Measurements from ENCODE around the gene ATG4C.
"Not testable (repeated sequence)": the region's sequence is repeated elsewhere in the genome, so short reads cannot be mapped to it uniquely, and the experiment has no call there.

Gene ATG4C

GRCh38 chr1:62774971-62775595 is 8.8 kb upstream of the ATG4C start:
- DNase-seq (ENCODE audit: low spot score), result peak; percentile 7

- DNase-seq (ENCODE audit: low spot score), result no peak
Measured at GRCh38 chr1:62778208-62778607, 5.7 kb upstream of the ATG4C start.

GRCh38 chr1:62781841-62782543 is 1.9 kb upstream of the ATG4C start:
- DNase-seq (ENCODE audit: low spot score), result peak; percentile 45

GRCh38 chr1:62782544-62783212 is 1.3 kb upstream of the ATG4C start:
- DNase-seq (ENCODE audit: low spot score), result peak; percentile 20

GRCh38 chr1:62784509-62785365 is 805 bp downstream of the ATG4C start:
- DNase-seq (ENCODE audit: low spot score), result peak; percentile 46

GRCh38 chr1:62790716-62791115 is 6.8 kb downstream of the ATG4C start:
- no peak for DNase-seq (ENCODE audit: low spot score)

- no peak for DNase-seq (ENCODE audit: low spot score)
Measured at GRCh38 chr1:62794053-62794452, 10.1 kb downstream of the ATG4C start.

- no peak for DNase-seq (ENCODE audit: low spot score)
Measured at GRCh38 chr1:62796221-62796620, 12.3 kb downstream of the ATG4C start.

GRCh38 chr1:62799688-62800087 is 15.8 kb downstream of the ATG4C start:
- no peak for DNase-seq (ENCODE audit: low spot score)

GRCh38 chr1:62800281-62800680 is 16.3 kb downstream of the ATG4C start:
- DNase-seq (ENCODE audit: low spot score), result no peak

GRCh38 chr1:62800825-62801306 is 16.9 kb downstream of the ATG4C start:
- DNase-seq (ENCODE audit: low spot score), result peak; percentile 9

GRCh38 chr1:62809788-62810187 is 25.9 kb downstream of the ATG4C start:
- DNase-seq (ENCODE audit: low spot score), result no peak

- no peak for DNase-seq (ENCODE audit: low spot score)
Measured at GRCh38 chr1:62810420-62811274, 26.7 kb downstream of the ATG4C start.

- no peak for DNase-seq (ENCODE audit: low spot score)
Measured at GRCh38 chr1:62823556-62823955, 39.6 kb downstream of the ATG4C start.

- DNase-seq (ENCODE audit: low spot score), result no peak
Measured at GRCh38 chr1:62826901-62827300, 43.0 kb downstream of the ATG4C start.

- DNase-seq (ENCODE audit: low spot score), result not testable (repeated sequence)
Measured at GRCh38 chr1:62827786-62828185, 43.9 kb downstream of the ATG4C start.

GRCh38 chr1:62832276-62832675 is 48.3 kb downstream of the ATG4C start:
- DNase-seq (ENCODE audit: low spot score), result no peak

GRCh38 chr1:62833529-62833928 is 49.6 kb downstream of the ATG4C start:
- DNase-seq (ENCODE audit: low spot score), result no peak

GRCh38 chr1:62834400-62834961 is 50.5 kb downstream of the ATG4C start:
- no peak for DNase-seq (ENCODE audit: low spot score)

GRCh38 chr1:62836856-62837540 is 53.1 kb downstream of the ATG4C start:
- no peak for DNase-seq (ENCODE audit: low spot score)
